ENCODE measurements around the gene KEL. TPM values are rescaled to one million over a fixed set of nuclear protein-coding genes. Genes with fewer than 3 reads are reported as not detected.

Gene KEL
- total RNA-seq, 1 experiment from 2014 or later, result 0.91 TPM

- Histone ChIP-seq H3K27me3 (ENCODE audit: insufficient read depth, low read length) (peaks cover 33% of the 10 kb centered on the region), H3K9me3 (ENCODE audit: control insufficient read depth in 1 of 2, insufficient read depth in 1 of 2, low read depth in 1 of 2, low read length in 2 of 2) (no peaks in the 10 kb centered on the region), H3K9ac (ENCODE audit: low read length) (no peak overlapping the region), H2AFZ (ENCODE audit: low read depth, low read length, poor library complexity, severe bottlenecking) (no peak overlapping the region), H3K79me2 (ENCODE audit: insufficient read depth, low read length) (no peaks in the 10 kb centered on the region), H3K36me3 (ENCODE audit: control insufficient read depth in 1 of 2, insufficient read depth in 2 of 2, low read length in 2 of 2) (no peaks in the 10 kb centered on the region), H3K9me2 (ENCODE audit: insufficient read depth) (no peaks in the 10 kb centered on the region), H3K4me1 (ENCODE audit: control insufficient read depth in 1 of 2, insufficient read depth in 2 of 2, low read length in 2 of 2) (no peaks in the 10 kb centered on the region), H4K20me1 (ENCODE audit: insufficient read depth) (no peaks in the 10 kb centered on the region), H3K4me3 (replicated peaks in 1 of 2; ENCODE audit: low read depth in 1 of 2, low read length in 2 of 2) (no peak overlapping the region), H3K27ac (ENCODE audit: low read depth, low read length) (no peak overlapping the region), H3K4me2 (ENCODE audit: low read length) (no peak overlapping the region)
- BruUV-seq (replicated peaks), result no TSS peak
- TF ChIP-seq ZBTB33 (IDR thresholded peaks at IDR 0.05; ENCODE audit: extremely low read depth, insufficient replicate concordance, low read length), result no peak
- no peak for TF ChIP-seq SP1 (IDR thresholded peaks at IDR 0.05; ENCODE audit: low read depth)
- no peak for TF ChIP-seq CTCF (IDR thresholded peaks at IDR 0.05 in 2 of 3, conservative IDR thresholded peaks at IDR 0.05 in 1 of 3; ENCODE audit: borderline replicate concordance in 1 of 3, insufficient read depth in 1 of 3, low read depth in 2 of 3, low read length in 2 of 3)
- no peak for TF ChIP-seq POLR2AphosphoS5 (IDR thresholded peaks at IDR 0.05; ENCODE audit: low read depth, low read length)
- no peak for TF ChIP-seq JUND (IDR thresholded peaks at IDR 0.05)
- no peak for TF ChIP-seq MAX (IDR thresholded peaks at IDR 0.05)
- no peak for TF ChIP-seq ATF3 (IDR thresholded peaks at IDR 0.05)
- no peak for TF ChIP-seq SIN3A (IDR thresholded peaks at IDR 0.05; ENCODE audit: low read depth)
- TF ChIP-seq POLR2A (IDR thresholded peaks at IDR 0.05; ENCODE audit: borderline replicate concordance, extremely low read depth, insufficient read depth, insufficient read length), result no peak
- no peak for TF ChIP-seq SRF (IDR thresholded peaks at IDR 0.05; ENCODE audit: low read depth)
- TF ChIP-seq EGR1 (IDR thresholded peaks at IDR 0.05; ENCODE audit: low read depth), result no peak
- TF ChIP-seq CBX3 (IDR thresholded peaks at IDR 0.05; ENCODE audit: low read depth), result no peak
- ATAC-seq (no peak), DNase-seq (ENCODE audit: low read depth, low spot score) (no peak)
- POLR2A ChIA-PET, result interaction anchor here (0.7 kb wide), 1 partner anchor 112 kb away, joined by 3 read pairs; no protein-coding TSS in a partner anchor
- intact Hi-C loops (cut with micrococcal nuclease), result no loop called here
- RAD21 ChIA-PET (ENCODE audit: low non-redundant PET in 1 of 2, low total read pairs in 2 of 2, uncharacterized antibody in 2 of 2, unreplicated experiment in 2 of 2), result no interaction called here
- CTCF ChIA-PET, result no interaction called here
These were observed 64.5 kb downstream of the KEL start for GRCh38 chr7:142897691-142898090.

Data from HCT116 (cell line).